ENCODE results near the gene LMF1. TPM values are rescaled to one million over a fixed set of nuclear protein-coding genes. Genes with fewer than 3 reads are reported as not detected.

Gene LMF1
- total RNA-seq, 1 donor from 2014 or later, result 2.1 TPM

GRCh38 chr16:908526-909155, 62.1 kb downstream of the LMF1 start:
- DNase-seq (ENCODE audit: low read depth), result no peak
- H3K27me3 ChIP-seq (ENCODE audit: control insufficient read depth, insufficient read depth, low read length), result no peaks in the 10 kb centered on the region
- FAIRE-seq, result no peak
- TF ChIP-seq, protein P1, sequence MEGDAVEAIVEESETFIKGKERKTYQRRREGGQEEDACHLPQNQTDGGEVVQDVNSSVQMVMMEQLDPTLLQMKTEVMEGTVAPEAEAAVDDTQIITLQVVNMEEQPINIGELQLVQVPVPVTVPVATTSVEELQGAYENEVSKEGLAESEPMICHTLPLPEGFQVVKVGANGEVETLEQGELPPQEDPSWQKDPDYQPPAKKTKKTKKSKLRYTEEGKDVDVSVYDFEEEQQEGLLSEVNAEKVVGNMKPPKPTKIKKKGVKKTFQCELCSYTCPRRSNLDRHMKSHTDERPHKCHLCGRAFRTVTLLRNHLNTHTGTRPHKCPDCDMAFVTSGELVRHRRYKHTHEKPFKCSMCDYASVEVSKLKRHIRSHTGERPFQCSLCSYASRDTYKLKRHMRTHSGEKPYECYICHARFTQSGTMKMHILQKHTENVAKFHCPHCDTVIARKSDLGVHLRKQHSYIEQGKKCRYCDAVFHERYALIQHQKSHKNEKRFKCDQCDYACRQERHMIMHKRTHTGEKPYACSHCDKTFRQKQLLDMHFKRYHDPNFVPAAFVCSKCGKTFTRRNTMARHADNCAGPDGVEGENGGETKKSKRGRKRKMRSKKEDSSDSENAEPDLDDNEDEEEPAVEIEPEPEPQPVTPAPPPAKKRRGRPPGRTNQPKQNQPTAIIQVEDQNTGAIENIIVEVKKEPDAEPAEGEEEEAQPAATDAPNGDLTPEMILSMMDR (IDR thresholded peaks at IDR 0.05; ENCODE audit: insufficient read depth, low read length, severe bottlenecking), result no peak
- no peak overlapping the region for H3K4me3 ChIP-seq (ENCODE audit: low read depth, low read length)
- no peaks in the 10 kb centered on the region for H3K36me3 ChIP-seq (ENCODE audit: control insufficient read depth, insufficient read depth, low read length)

GRCh38 chr16:907842-908241, 62.9 kb downstream of the LMF1 start:
- TF ChIP-seq, protein P1 (IDR thresholded peaks at IDR 0.05; ENCODE audit: insufficient read depth, low read length, severe bottlenecking), result no peak
- no peak overlapping the region for H3K4me3 ChIP-seq (ENCODE audit: low read depth, low read length)
- DNase-seq (ENCODE audit: low read depth), result no peak
- FAIRE-seq, result no peak
- H3K27me3 ChIP-seq (ENCODE audit: control insufficient read depth, insufficient read depth, low read length), result no peaks in the 10 kb centered on the region
- H3K36me3 ChIP-seq (ENCODE audit: control insufficient read depth, insufficient read depth, low read length), result no peaks in the 10 kb centered on the region

DNA sequence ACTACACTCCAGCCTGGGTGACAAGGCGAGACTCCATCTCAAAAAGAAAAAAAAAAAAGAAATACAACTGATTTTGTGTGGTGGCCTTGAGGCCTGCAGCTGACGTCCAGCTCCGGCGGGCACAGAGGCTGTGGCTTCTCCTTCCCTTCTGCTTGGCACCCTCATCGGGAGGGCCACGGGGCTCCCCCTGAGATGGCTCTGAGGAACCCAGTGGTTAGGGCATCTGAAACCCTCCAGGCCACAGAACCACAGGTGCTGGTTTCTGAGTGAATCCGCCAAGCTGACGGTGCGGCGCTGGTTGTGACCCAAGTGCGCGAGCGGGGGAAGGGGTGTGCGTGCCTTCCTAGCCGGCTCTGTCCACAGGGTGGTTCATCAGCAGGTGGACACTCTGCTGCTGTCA, 63.4 kb downstream of the LMF1 start:
- TF ChIP-seq, protein P1 (IDR thresholded peaks at IDR 0.05; ENCODE audit: insufficient read depth, low read length, severe bottlenecking), result no peak
- Histone ChIP-seq H3K4me3 (ENCODE audit: low read depth, low read length) (no peak overlapping the region), H3K36me3 (ENCODE audit: control insufficient read depth, insufficient read depth, low read length) (no peaks in the 10 kb centered on the region), H3K27me3 (ENCODE audit: control insufficient read depth, insufficient read depth, low read length) (no peaks in the 10 kb centered on the region)
- FAIRE-seq (no peak), DNase-seq (ENCODE audit: low read depth) (no peak)

- DNase-seq (ENCODE audit: low read depth), result no peak
- H3K36me3 ChIP-seq (ENCODE audit: control insufficient read depth, insufficient read depth, low read length), result no peaks in the 10 kb centered on the region
These were observed 64.5 kb downstream of the LMF1 start for GRCh38 chr16:906296-906695.

DNA sequence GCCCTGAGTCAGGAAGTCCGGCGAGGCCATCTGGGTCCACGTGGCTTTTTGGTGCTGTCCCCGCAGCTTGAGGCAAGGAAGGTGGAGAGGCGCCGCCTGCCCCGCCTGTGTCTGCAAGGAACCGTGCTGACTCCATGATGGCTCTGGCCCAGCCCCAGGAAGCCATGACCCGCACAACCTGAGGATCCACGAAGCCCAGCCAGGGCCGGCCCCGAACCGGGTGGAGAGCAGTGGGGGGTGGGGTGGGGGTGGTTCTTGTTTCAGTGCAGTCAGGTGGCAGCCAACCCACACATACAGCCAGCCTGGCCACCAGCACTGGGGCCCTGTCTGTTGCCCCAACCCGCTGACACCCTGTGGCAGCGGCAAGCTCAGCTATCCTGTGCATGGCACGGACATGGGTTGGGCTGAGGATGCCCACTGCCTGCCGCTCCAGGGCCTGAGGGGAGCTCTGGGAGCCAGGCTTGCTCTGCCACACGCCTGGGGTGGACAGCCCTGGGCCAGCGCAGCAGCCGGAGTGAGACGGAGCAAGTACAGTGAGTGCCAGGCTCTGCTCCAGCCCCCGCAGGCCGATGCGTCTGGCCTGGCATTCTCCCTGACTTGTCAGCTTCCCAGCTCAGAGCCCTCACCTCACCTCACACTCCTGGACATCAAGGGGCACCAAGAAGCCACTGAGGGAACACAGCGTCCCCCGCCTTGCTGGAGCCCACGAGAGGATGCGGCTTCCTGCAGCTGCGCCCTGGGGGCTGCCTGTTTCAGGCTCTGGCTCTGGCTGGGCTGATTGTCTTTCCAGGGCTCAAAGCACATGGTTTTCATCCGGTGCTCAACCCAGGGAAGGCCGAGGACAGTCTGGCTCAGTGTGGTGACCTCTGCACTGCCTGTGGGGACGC, 68.8 kb downstream of the LMF1 start:
- H3K27me3 ChIP-seq (ENCODE audit: control insufficient read depth, insufficient read depth, low read length), result no peaks in the 10 kb centered on the region
- TF ChIP-seq, protein P1 (IDR thresholded peaks at IDR 0.05; ENCODE audit: insufficient read depth, low read length, severe bottlenecking), result no peak
- H3K4me3 ChIP-seq (ENCODE audit: low read depth, low read length), result no peak overlapping the region
- DNase-seq (ENCODE audit: low read depth) (no peak), FAIRE-seq (no peak)
- no peaks in the 10 kb centered on the region for H3K36me3 ChIP-seq (ENCODE audit: control insufficient read depth, insufficient read depth, low read length)

More at GRCh38 chr16:906296-906695, 64.5 kb downstream of the LMF1 start:
- Histone ChIP-seq H3K4me3 (ENCODE audit: low read depth, low read length) (no peak overlapping the region), H3K27me3 (ENCODE audit: control insufficient read depth, insufficient read depth, low read length) (no peaks in the 10 kb centered on the region)
- FAIRE-seq, result no peak
- TF ChIP-seq, protein P1 (IDR thresholded peaks at IDR 0.05; ENCODE audit: insufficient read depth, low read length, severe bottlenecking), result no peak
